CD4-positive, alpha-beta T cell treated with Interleukin-21 for 1 hour (primary cell): ENCODE data around the gene GAGE1.
"Not testable (repeated sequence)": the region's sequence is repeated elsewhere in the genome, so short reads cannot be mapped to it uniquely, and the experiment has no call there.

Experiments
- DNase-seq: peaks from one replicate; pipeline ENCODE4 v3.0.0-alpha.2; 2020

Gene GAGE1, protein sequence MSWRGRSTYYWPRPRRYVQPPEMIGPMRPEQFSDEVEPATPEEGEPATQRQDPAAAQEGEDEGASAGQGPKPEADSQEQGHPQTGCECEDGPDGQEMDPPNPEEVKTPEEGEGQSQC

DNA sequence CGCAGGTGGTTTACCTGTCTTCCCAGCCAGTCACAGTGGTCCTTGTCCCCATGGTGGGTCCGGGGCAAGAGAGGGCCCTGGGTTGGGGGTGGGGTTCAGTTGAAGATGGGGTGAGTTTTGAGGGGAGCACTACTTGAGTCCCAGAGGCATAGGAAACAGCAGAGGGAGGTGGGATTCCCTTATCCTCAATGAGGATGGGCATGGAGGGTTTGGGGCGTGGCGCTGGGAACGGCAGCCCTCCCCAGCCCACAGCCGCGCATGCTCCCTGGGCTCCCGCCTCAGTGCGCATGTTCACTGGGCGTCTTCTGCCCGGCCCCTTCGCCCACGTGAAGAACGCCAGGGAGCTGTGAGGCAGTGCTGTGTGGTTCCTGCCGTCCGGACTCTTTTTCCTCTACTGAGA lies at the start of gene GAGE1:
Gene GAGE1, plus strand, starts transcription at position 301 of the 400 bp plus-strand sequence. CDS start 1,155 bp downstream, outside the sequence.
- DNase-seq, result not testable (repeated sequence)

DNA sequence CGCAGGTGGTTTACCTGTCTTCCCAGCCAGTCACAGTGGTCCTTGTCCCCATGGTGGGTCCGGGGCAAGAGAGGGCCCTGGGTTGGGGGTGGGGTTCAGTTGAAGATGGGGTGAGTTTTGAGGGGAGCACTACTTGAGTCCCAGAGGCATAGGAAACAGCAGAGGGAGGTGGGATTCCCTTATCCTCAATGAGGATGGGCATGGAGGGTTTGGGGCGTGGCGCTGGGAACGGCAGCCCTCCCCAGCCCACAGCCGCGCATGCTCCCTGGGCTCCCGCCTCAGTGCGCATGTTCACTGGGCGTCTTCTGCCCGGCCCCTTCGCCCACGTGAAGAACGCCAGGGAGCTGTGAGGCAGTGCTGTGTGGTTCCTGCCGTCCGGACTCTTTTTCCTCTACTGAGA lies 47.8 kb upstream of the GAGE1 start, which contains the start of gene GAGE12E:
Gene GAGE12E, plus strand, starts transcription at position 301 of the 400 bp plus-strand sequence. CDS start 1,155 bp downstream, outside the sequence.
- not testable (repeated sequence) for DNase-seq

DNA sequence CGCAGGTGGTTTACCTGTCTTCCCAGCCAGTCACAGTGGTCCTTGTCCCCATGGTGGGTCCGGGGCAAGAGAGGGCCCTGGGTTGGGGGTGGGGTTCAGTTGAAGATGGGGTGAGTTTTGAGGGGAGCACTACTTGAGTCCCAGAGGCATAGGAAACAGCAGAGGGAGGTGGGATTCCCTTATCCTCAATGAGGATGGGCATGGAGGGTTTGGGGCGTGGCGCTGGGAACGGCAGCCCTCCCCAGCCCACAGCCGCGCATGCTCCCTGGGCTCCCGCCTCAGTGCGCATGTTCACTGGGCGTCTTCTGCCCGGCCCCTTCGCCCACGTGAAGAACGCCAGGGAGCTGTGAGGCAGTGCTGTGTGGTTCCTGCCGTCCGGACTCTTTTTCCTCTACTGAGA lies 38.3 kb upstream of the GAGE1 start, which contains the start of gene GAGE12F:
Gene GAGE12F, plus strand, starts transcription at position 301 of the 400 bp plus-strand sequence. CDS start 1,155 bp downstream, outside the sequence.
- not testable (repeated sequence) for DNase-seq

DNA sequence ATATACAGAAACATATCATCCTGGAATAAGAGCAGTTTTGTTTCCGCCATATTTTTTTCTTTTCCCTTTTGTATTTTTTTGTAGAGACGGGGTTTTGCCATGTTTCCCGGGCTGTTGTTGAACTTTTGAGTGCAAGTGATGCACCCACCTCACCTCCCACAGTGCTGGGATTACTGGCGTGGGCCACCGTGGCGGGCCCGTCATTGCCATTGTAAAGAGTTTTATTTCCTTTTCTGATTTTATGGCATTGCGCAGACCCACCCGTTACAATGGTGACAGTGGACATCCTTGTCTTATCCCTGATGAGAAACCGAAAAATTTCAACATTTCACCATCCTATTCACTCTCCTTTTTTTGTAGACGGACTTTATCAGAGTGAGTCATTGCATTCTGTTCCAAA lies 30.1 kb upstream of the GAGE1 start:
- DNase-seq, result not testable (repeated sequence)

DNA sequence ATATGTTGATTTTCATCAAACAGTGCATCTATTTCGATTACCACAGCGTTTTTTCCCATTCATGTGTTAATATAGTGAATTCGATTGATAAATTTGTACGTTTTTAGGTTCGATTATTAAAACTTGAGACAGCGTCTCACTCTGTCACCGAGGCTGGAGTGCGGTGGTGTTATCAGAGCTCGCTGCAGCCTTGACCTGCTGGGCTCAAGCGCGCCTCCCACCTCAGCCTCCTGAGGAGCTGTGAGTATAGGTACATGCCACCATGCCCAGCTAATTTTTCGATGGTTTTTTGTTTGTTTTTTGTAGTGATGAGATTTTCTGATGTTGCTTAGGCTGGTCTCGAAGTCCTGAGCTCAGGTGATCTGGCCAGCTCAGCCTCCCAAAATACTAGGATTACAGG lies 29.7 kb upstream of the GAGE1 start:
- not testable (repeated sequence) for DNase-seq

DNA sequence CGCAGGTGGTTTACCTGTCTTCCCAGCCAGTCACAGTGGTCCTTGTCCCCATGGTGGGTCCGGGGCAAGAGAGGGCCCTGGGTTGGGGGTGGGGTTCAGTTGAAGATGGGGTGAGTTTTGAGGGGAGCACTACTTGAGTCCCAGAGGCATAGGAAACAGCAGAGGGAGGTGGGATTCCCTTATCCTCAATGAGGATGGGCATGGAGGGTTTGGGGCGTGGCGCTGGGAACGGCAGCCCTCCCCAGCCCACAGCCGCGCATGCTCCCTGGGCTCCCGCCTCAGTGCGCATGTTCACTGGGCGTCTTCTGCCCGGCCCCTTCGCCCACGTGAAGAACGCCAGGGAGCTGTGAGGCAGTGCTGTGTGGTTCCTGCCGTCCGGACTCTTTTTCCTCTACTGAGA lies 28.7 kb upstream of the GAGE1 start, which contains the start of gene GAGE12G:
Gene GAGE12G, plus strand, starts transcription at position 301 of the 400 bp plus-strand sequence. CDS start 1,155 bp downstream, outside the sequence.
- DNase-seq, result not testable (repeated sequence)

DNA sequence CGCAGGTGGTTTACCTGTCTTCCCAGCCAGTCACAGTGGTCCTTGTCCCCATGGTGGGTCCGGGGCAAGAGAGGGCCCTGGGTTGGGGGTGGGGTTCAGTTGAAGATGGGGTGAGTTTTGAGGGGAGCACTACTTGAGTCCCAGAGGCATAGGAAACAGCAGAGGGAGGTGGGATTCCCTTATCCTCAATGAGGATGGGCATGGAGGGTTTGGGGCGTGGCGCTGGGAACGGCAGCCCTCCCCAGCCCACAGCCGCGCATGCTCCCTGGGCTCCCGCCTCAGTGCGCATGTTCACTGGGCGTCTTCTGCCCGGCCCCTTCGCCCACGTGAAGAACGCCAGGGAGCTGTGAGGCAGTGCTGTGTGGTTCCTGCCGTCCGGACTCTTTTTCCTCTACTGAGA lies 19.2 kb upstream of the GAGE1 start, which contains the start of gene GAGE12H:
Gene GAGE12H, plus strand, starts transcription at position 301 of the 400 bp plus-strand sequence. CDS start 1,155 bp downstream, outside the sequence.
- not testable (repeated sequence) for DNase-seq

DNA sequence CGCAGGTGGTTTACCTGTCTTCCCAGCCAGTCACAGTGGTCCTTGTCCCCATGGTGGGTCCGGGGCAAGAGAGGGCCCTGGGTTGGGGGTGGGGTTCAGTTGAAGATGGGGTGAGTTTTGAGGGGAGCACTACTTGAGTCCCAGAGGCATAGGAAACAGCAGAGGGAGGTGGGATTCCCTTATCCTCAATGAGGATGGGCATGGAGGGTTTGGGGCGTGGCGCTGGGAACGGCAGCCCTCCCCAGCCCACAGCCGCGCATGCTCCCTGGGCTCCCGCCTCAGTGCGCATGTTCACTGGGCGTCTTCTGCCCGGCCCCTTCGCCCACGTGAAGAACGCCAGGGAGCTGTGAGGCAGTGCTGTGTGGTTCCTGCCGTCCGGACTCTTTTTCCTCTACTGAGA lies 9.6 kb upstream of the GAGE1 start, which contains the start of gene GAGE2A:
Gene GAGE2A, plus strand, starts transcription at position 301 of the 400 bp plus-strand sequence. CDS start 1,155 bp downstream, outside the sequence.
- DNase-seq, result not testable (repeated sequence)

DNA sequence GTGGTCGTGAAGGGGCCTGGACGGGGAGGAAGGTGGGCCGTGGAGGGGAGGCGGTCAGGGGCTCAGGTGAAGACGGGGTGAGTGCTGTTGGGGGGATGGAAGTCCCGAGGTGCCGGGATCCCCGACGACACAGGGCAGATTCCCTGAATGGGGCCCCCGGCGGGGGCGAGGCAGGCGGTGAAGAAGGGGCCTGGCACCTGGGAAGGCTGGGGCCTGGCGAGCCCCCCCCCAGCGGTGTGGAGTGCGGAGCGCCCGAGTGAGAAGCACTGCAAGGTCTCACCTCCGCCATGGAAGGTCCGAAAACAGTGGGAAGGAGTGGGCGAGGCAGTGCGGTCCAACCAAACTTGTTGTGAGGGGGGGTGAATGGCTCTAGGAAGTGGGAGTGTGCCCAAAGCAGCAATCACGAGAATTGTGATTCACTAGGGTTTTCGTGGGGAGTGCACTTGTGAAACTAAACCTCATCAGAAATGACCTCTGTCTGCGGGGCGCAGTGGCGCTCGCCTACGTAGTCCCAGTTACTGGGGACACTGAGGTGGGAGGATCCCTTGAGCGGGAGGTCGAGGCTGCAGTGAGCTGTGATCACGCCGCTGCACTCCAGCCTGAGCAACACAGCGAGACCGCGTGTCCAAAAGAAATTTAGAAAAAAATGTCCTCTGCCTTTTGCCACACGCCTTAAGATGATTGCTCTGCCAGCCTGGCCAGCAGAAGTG lies 8.9 kb upstream of the GAGE1 start:
- not testable (repeated sequence) for DNase-seq

DNA sequence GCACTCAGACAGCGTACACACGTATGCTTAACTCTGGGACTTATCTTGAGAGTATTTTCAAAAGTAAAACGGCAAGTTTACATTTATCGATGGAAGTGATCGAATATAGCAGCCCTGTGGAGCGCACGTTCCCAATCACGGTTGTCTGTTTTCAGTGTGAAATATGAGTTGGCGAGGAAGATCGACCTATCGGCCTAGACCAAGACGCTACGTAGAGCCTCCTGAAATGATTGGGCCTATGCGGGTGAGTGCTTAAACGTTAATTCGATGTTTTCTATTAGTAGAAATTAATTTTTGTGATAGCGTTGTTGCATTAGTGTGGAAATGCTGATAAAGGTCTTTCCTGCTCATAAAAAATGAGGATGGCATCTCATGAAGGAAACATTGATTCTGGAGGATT lies 8.3 kb upstream of the GAGE1 start:
- not testable (repeated sequence) for DNase-seq

DNA sequence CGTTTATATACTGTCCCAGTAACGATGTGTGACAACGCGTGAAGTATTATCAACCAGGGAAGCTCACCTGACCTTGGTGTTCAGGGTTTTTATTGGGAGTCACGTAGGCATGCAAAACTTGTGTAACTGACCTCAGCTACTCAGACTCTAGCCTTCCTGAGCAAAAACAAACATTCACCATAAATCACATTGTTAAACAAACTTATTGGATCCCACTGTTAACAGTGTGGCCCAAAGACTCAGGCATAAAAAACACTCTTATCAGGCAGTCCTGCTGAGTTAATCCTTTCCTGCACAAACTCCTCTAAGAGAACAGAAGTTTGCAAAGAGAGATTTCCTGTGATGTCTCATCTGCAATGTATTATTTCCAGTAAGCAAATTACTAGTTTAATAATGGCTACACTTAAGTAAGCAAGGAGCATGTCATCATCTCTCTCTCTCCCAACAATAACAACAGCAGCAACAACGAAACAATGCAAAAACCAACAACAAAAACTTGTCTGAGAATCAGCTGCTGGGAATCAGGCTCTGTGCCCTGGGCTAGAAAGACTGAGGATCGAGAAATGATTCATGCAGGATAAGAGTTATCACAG lies 12.0 kb downstream of the GAGE1 start:
- no peak for DNase-seq

DNA sequence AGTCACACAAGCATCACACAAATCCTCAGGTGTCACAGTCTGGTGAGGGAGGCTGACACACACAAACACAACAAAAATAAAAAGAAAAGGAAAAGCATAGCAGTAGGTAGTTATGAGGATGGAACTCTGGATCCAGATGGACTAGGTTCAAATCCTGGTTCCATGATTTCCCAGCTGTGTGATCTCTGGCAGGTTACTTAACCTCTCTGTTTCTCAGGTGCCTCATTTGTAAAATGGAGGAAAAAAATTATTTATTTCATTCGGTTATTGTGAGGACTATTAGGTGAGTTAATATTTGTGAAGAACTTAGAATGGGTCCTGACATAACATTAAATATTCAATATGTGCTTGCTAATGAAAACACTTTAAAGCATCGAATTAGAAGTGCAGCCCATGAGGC lies 19.8 kb downstream of the GAGE1 start:
- DNase-seq, result no peak

DNA sequence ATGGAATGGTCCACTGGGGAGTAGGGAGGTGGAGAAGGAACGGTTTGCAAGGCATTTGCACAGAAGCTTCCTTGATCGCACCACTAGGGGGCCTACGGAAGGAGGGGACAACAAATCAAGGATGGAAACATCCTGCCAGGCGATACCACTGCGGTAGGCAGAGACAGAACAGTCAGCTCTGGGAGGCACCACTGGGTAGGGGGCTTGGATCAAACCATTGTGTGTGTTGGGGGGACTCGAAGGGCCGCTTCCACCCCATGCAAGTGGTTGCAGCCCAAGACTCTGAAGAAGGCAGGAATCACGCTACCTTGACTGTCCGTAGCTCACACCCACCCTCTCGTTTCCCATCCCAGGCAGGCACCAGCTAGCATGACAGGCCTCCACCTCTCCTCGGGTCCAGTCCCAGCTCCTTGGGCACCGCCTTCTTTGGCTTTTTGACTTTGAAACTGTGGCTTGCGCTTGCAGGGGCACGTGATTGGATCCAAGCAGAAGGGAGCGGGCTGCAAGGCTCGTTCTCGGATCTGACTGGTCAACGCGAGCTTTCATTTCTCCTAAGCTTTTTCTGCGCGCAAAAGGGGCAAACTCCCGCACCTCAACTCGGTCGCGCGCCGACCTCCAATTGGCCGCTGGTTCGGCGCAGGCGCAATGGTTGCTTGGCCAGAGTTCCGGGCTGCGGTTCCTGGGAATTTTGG lies 28.4 kb downstream of the GAGE1 start:
- peak; percentile 22 for DNase-seq

DNA sequence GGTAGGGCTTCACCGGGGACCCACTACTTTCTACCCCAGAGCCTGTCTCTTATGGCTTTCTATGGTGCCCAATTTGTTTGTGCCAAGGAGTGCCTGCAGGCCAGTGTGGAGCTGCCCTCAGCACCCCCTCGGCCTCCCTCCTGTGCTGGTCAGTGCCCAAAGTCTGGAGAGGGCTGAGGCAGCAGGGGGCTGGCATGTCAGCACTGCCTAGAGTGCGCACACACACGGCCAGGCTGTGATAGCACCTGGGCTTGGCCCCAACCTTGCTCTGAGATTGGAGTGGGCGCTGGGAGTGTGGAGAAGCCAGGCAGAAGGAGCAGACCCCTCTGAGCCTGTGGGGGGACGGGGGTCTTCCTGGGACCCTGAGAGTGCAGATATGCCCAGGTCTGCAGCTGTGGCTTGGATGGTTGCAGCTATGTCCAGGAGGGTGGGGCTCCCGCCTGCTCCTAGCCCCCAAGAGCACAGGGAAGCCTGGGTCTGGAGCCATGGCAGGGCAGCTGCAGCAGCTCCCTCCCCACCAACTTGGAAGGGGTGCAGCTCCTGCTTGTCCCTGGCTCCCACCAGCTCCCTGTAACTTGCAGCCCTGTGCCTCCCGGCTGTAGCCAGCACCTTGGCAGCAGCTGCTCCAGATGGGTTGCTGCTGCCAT lies 46.3 kb downstream of the GAGE1 start:
- DNase-seq, result no peak

DNA sequence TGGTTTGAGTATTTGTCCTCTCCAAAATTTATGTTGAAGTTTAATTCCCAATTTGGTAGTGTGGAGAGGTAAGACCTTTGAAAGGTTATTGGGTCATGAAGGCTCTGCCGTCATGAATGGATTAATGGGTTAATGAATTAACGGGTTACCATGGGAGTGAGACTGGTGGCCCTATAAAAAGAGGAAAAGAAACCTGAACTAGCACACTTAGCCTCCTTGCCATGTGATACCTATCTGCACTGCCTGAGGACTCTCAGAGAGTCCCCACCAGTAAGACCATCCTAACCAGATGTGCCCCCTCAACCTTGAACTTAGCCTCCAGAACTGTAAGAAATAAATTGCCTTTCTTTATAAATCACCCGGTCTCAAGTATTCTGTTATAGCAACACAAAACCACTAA lies 57.7 kb downstream of the GAGE1 start:
- no peak for DNase-seq
